HG03108 (cell line): Measurements from ENCODE around the gene ITM2B.
"Not testable (repeated sequence)": the region's sequence is repeated elsewhere in the genome, so short reads cannot be mapped to it uniquely, and the experiment has no call there.

Source experiments
- ATAC-seq: cut with Tn5 transposase; IDR thresholded peaks from one replicate; pipeline ENCODE4 v1.9.1; 2021; ENCODE audit warnings: moderate library complexity; ENCODE audit not compliant: unreplicated experiment

ITM2B gene

DNA sequence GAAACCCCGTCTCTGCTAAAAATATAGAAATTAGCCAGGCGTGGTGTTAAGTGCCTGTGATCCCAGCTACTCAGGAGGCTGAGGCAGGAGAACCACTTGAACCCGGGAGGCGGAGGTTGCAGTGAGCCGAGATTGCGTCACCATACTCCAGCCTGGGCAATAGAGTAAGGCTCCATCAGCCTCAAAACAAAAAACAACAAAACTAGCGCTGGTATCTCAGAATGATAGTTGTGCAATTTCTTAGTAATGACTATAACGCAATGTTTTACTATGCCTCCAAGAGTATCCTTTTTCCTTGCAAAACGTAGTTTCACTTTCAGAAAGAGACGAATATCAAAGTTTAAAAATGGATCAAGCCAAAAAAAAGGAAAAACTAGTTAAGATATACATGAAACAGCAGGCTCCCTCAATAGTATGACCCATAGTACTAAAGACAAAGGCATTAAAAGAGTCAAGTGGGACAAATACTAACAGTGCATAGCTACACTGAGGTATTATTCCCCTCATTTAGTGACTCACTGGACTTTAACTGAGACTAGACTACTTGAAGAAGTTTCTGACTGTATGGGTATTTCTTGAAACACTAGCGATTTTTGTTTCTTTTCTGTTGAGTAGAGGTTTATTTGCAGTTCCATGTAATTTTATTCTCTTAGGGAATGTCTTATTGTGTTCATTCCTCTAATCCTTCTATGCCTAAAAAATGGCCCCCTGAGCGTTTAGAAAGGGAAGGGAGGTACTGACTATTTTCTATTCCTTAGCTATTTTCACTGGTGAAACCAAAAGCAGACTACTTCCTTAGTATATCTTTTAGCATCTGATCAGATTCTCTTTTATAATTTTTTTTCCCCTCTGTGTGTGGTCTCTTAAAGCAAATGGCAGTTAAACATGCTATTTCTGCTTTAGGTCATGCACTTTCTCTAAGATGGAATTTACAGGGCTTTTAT lies 10.4 kb upstream of the ITM2B start:
- no peak for ATAC-seq

DNA sequence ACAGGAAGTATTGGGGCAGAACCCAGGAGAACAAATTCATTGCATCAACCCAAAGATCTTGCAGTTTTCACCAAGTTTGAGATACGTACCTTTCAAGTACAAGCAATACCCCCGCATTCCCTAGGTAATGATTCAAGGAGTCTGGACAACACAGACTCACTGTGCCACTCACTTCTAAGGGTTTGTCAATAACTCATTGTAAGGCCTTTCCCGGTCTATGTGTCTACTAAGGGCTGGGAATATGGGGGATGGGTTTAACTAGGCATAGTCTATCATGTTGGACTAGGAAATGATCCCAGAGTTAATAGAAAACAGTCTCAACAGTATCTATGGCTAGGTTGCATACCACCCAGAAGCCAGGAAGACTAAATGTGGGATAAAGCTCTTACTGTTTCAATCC lies 8.3 kb upstream of the ITM2B start:
- no peak for ATAC-seq

DNA sequence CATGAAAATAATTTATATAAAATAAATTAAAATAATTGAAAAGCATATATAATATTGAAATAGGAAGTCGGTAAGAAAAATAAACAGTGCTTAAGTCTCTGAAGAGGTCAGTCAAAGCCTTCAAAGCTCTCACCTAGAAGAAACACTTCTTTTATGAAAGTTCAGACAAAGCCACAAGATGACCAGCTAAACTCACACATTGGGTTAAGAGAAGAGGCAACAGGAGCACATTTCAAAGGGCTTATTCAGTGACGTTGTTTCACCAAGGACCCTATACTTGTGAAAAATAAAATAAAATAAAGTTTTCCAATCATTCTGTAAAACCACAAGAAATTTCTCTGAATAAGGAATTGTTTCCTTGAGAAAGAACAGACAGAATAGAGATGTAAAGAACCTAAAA lies 2.5 kb upstream of the ITM2B start:
- ATAC-seq, result no peak

DNA sequence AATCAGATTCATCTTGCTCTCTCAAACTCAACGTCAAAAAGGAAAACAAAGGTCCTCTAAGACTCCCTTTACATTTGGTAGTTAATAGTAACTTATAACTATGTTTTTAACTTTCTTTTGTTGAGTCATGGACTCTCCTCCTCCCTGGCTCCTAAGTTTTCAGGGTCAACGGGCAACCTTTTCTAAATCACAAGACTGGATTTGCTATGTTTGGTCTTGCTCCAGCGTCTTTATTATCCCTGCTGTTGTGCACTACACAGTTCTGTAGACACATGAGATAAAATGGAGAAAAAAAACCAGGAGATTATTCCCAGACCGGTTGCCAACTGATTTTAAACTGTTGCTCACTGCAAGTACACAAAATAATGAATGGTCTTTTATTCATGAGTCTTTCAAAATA lies 1.9 kb upstream of the ITM2B start:
- ATAC-seq, result no peak

DNA sequence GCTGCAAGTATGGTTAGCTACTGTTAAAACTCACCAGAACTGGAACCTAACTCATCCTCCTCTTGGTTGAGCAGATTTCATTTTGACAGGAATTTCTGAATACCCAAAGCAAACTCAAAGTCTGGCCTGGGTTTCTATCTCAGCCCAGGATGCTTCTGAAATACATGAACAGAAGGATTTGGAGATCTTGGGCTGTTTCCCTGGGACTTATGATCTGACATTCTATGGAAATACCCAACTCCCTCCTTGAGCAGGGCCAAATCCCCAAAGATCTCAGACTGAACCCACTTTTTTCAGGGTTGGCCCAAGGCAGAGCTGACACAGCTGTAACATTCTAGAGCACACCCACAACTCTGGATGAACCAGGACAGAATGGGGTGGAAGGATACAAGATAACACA lies 1.1 kb upstream of the ITM2B start:
- no peak for ATAC-seq

DNA sequence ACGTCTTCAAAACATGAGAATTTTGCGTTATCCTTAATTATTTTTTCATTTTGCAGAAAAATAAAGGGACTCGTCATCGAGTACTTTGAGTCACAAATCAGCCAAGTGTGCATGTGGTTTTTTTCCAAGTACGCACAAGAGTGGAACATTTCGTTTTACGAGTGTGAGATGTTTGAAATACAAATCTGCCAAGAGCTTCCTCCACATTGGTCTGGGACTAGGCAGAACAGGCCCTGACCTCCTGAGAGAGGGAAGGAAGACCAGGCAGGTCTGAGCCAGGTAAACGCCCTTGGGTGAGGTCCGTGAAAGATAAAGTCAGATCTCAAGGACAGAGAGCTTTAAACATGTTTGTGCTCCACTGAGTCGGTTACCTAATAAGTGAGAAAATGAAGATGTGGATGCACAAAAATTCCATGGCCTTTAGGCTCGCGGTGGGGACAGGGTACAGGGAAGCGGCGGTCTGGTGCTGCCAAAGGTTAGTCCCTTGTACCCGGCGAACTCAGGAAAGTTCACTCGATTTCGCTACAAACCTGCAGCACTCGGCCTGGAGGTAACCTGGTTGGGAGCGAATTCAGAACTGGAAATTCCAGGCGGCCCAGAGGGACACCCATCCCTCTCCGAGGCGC lies 473 bp upstream of the ITM2B start:
- ATAC-seq, result peak; percentile 14

DNA sequence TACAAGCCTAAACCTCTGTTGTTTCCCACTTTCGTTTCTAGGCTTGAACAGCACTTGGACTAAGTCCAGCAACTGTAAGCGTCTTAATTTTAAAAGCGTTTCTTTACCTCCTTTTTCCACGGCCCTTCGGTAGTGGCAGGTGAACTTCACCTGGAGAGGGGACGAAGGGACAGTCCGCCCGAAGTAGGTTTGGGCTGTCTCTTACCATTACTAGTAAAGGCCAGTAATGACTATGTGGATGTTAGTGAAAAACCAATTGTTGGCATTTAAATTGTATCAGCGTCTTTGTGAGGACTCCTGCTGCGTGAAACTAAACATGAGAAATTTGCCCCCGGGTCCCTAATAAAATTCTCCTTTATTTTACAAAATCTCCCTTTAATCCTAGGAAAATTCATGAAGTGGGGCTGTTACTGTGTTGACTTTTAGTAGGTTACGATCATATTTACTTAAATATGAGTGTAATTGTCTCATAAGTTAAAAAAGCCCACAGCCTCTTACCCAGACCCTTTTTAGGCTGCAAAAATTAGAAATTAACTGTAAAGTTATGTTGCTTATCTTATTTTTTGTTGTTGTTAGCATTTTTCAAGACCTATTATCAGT lies 983 bp downstream of the ITM2B start:
- no peak for ATAC-seq

DNA sequence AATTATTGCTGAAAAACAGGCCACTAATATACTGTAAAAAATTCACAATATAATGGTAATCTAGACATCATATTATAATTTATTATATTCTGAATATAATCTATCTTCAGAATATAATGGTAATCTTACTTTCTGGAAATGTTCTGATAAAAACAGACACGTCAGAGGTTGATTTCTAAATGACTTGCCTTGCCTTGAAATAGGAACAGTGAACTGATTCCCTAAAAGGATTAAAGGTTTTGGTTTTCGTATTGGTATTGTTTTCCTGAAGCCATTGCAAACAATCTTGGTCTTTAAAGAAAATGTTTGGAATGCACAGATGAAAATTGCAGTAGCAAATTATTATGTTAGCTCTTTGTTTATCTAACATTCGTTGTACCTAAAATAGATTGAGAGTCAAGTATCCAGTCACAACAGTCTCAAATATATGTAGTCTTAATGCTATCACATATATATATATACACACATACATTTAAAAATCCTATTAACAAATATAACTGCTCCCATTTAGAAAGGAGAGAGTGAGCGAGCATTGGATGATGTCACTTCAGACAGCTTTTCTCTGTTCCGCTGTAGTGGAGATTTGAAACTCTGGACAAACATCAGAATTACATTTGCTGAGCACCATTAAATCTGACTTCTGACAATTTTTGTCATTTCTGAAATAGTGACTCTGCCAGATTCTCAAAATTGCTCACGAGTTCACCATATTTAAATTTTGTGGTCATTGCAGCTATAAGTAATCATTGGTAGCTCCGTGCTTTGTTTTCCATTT lies 1.7 kb downstream of the ITM2B start:
- ATAC-seq, result peak; percentile 47

DNA sequence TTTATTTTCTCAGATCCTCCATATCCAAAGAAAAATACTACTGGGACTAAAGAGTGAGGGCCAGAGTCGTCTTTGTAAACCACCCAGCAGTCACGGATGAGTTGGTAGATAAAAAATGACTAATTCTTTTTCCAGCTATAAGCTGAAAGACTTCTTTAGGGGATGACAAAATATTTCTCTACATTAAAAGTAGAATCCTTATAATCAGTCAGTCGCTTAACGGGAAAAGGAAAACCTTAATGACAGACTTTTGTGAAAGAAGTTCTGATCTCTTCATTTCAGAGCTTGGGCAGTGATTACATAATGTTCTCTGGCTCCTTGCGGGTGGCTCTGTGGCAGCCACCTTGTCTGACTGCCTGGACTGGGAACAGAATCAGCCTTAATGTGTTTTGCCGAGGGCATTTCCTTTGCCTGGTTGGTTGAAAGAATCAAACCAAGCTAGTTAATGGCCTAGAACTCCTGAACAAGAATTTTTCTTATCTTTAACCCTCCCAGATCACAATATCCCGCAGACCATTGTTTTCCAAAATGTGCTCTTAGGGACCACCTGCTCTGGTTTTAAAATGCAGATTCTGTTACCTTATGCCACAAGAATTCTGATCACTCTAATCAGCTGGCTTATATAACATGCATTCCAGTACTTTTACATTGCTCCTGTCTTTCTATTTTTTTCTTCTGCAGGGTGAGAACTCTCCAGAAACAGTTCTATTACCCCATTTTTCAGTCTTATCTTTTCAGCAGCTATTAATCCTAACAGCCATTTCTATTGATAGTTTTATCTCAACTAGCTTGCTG lies 2.5 kb downstream of the ITM2B start:
- no peak for ATAC-seq

DNA sequence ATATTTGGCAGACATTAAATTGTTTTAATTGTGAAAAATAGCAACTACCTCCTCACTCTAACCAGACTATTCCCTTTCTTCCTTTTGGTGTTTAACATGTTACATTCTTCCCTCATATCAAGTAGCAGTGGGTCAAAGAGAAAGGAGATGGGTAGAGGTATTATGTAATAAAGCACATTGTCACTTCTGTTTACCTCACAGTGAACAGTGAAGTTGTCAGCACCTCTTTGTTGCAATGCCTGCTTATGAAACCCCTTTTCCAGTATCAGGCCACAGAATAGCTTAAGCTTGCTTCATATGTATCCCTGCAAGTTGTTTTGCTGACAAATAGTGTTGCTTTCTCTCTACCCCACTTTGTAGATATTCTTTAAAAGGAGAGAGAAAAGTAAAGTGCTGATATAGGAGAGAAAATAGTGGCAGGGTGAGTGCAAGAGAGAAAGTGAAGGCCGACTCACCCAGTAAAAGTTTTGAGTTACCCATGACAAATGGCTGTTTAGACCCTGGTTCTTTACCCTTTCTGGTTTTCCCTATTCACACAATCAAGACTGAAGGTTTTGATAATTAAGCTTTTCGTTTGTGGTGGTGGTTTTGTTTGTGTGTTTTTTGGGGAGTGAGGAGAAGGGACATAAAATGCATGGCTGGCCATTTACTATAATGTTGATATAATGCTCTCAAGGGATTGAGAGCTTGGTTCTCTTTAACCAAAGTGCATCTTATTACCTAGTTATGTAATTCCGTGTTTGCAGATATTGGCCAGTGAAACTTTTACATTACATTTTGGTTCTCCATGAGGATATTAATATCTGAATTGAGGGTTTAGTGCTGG lies 3.7 kb downstream of the ITM2B start:
- ATAC-seq, result no peak

DNA sequence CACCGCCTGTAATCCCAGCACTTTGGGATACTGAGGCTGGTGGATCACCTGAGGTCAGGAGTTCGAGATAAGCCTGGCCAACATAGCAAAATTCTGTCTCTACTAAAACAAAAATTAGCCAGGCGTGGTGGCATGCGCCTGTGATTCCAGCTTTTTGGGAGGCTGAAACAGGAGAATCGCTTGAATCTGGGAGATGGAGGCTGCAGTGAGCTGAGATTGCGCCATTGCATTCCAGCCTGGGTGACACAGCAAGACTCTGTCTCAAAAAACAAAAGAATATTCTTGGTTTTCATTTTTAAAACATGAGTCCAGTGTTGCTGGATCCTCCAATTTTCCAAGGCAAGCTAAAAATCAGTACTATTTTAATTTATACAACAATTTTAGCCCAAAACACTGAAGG lies 6.4 kb downstream of the ITM2B start:
- ATAC-seq, result not testable (repeated sequence)

DNA sequence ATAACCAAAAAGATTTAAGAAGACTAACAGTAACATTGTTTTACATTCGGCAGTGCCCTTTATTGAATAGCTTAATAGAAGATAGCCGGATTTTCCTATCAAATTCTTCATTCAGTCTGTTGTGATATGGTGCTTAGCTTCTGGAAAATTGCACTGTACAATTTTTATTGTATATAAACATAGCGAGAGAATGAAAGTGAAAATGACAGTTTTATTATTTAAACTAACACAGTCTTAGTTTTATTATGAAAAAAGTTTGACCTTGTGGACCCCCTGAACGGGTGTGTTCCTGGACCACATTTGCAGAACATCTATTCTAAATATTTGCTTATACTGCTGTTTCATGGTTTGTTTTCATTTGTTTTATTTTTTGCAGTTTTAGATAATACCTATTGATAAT lies 8.6 kb downstream of the ITM2B start:
- ATAC-seq, result no peak

DNA sequence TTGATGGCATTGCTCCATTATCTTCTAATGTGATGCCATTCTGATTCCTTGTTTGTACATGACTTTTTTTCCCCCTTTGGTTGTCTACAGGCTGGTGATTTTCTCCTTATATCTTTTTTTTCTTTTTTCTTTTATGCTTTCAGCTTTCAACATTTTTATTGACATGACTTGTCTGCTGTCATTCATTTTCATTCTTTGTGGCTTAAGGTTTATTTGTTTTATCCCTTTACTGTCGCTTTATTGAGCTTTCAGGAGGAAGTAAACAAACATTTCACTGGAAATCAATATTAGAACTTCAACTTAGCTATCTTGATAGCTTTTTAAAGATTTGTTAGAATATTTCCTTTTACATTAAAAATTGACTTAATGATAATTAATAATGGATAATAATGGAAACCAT lies 9.7 kb downstream of the ITM2B start:
- no peak for ATAC-seq

DNA sequence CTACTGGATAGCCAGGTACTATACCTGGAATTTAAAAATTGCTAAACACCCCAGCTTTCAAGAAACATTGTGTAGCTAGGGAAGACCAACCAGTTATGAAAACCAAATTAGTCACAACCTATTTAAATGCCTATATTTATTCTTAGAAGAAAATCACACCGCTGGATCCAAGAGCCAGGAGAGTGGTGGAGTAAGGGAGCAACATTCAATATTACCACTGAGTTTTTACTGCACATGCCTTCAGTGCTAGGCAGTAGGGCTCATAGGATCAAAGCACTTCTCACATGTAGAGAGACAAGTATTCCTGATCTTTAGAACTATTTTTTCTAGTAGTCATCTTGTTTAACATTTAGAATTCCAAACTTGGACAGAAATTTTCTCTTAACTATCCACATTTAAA lies 11.2 kb downstream of the ITM2B start:
- no peak for ATAC-seq

DNA sequence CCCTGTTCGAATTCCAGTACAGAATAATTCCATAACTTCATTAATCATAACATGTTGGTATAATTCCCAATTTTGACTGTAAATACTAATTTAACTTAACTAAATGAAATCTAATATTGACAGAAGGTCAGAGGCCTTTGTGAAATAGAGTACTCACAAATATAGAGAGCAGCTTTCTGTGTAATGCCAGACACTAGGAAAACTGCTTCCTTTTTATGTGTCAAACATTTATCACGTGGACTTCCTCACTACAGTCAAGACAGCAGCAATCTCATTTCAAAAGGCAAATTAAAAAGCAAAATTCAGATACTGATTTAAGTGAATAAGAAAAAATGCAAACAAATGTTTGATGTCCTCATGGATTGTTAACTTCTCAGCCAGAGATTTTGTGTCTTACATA lies 13.1 kb downstream of the ITM2B start:
- no peak for ATAC-seq

DNA sequence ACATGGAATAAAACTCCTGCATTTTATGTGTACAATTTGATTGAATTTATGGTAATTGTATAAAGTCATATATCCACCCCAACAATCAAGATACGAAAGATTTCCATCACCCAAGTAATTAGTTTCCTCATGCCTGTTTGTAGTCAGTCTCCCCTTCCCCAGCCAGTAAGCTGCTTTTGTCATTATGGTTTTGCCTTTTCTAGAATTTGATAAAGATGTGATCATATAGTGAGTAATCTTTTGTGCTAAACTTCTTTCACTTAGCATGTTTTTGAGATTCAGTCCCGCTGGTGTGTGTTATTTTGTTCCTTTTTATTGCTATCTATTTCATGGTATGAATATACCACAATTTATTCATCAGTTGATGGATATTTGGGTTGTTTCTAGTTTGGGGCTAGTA lies 16.0 kb downstream of the ITM2B start:
- no peak for ATAC-seq

DNA sequence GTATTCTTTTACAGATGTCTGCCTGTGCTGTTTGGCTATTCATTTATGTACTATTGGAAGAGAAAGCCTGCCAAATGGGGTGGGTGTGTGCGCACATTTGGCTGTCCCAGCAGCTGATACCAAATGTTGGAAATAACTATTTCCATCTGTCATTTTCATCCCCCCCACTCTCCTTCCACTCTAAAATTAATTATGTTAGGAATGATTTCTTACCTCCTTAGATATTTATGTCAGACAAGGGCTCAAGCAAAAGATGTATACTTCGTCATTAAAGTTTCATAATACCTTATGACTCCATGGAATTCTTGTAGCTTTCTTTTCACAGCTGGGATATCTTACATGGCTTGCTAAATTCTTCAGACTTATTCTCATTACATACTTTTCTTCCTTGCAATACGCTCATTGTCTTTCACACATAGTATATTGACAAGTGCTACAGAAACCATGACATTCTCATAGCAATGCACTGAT lies 18.6 kb downstream of the ITM2B start:
- no peak for ATAC-seq

DNA sequence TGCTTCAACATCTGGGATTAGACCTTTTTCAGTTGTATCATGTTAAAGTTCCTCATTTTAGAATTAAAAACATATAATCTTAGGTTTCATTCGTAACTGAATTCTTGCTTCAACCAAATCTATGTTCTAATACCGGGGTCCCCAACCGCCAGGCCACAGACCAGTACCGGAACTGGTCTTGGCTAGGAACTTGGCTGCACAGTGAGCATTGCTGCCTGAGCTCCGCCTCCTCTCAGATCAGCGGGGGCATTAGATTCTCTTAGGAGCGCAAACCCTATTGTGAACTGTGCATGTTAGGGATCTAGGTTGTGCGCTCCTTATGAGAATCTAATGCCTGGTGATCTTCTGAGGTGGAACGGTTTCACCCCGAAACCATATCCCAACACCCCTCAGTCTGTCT lies 19.2 kb downstream of the ITM2B start:
- ATAC-seq, result no peak

DNA sequence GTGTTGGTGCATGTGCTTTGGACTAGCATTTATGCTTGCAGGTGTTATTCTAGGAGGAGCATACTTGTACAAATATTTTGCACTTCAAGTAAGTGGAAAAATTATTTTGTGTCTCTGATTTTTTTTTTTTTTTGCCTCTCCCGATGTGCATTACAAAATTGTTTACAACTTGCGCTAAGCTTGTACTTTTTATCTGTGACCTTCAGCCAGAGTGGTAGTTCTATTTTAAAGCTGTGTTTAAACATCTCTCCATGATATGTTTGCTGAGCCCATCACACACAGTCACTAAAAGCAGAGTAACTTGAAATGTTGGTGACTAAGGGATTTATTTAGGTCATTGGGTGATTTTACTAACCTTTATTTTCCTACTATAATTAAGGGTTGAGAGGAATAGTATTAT lies 20.8 kb downstream of the ITM2B start:
- ATAC-seq, result no peak

DNA sequence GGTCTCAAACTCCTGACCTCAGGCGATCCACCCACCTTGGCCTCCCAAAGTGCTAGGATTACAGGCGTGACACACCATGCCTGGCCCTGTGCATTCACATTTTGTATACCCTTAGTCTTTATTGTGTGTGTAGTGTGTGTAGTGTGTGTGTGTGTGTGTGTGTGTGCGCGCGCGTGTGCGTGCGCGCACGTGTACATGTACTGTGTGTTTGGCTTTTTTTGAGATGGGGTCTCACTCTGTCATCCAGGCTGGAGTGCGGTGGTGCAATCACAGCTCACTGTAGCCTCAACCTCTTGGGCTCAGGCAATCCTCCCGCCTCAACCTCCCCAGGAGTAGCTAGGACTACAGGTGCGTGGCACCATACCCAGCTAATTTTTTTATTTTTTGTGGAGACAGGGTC lies 22.1 kb downstream of the ITM2B start:
- ATAC-seq, result no peak
